Measurements from ENCODE around the gene ZNF81. TPM values are rescaled to one million over a fixed set of nuclear protein-coding genes. Genes with fewer than 3 reads are reported as not detected.

ZNF81 gene
- total RNA-seq, 4 donors from 2014 or later: 3.5 to 6.3 (median 4.8) TPM

Other genes starting within 250 kb of the ZNF81 start
- gene SYN1, start 217.0 kb upstream of the ZNF81 start, total RNA-seq: under 1 TPM in 3 of 4 donors, not detected in 1; 0.10 to 0.72 (median 0.61) TPM
- 1 to 10 TPM; 3.0 to 7.6 (median 4.5) TPM for gene CFP, start 207.0 kb upstream of the ZNF81 start, total RNA-seq
- gene ELK1, start 186.3 kb upstream of the ZNF81 start, total RNA-seq: 10 to 100 TPM; 19.7 to 28.4 (median 25.5) TPM
- gene UXT, start 177.7 kb upstream of the ZNF81 start, total RNA-seq: 100 to 1,000 TPM in 3 of 4 donors, 10 to 100 TPM in 1; 95.7 to 190 (median 125) TPM
- 1 to 10 TPM; 2.2 to 4.1 (median 4.1) TPM for gene ZNF182, start 167.1 kb downstream of the ZNF81 start, total RNA-seq
- gene SPACA5, start 170.1 kb downstream of the ZNF81 start, total RNA-seq: not detected
- gene ZNF630, start 234.7 kb downstream of the ZNF81 start, total RNA-seq: 1 to 10 TPM; 1.6 to 3.5 (median 2.9) TPM